Stimulated activated CD4-positive, alpha-beta T cell treated with anti-CD3 and anti-CD28 coated beads, Interleukin-1b, Interleukin-23, amount 100 ng/mL, for 24 hours (primary cell): ENCODE measurements around the gene MBOAT1.
"Not testable (repeated sequence)": the region's sequence is repeated elsewhere in the genome, so short reads cannot be mapped to it uniquely, and the experiment has no call there.

Experiments used
- DNase-seq, 4 experiments: peaks; one replicate each; pipeline ENCODE4 v3.0.0-alpha.2; 2020; ENCODE audit warnings: low read depth in 4 of 4, low spot score in 1 of 4

The MBOAT1 gene

GRCh38 chr6:20212392-20213111, at the start of gene MBOAT1:
Gene MBOAT1, minus strand, starts transcription at chr6:20212469. Its CDS starts 235 bp downstream, at chr6:20212234.
- peak in 3 of 4 experiments; percentile 23 to 63 (median 54) for DNase-seq

DNA sequence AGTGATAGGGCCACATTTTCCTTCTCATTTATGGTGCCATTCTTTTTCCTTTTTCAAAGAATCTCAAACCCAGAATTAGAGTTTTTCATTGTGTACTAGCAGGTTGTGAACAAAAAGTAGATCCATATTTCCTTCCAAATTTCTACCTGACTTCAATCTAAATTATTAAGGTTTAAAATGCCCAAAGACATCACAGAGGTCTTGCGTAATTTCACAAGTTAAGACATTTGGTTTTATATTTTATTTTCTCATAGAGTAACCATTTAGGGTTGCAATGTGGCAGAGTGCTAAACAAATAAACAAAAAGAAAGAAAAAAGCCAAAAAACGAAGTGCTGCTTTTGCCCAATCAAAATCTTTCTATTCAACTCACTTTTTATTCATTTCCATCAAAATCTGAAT, 49.4 kb upstream of the MBOAT1 start:
- DNase-seq: no peak

DNA sequence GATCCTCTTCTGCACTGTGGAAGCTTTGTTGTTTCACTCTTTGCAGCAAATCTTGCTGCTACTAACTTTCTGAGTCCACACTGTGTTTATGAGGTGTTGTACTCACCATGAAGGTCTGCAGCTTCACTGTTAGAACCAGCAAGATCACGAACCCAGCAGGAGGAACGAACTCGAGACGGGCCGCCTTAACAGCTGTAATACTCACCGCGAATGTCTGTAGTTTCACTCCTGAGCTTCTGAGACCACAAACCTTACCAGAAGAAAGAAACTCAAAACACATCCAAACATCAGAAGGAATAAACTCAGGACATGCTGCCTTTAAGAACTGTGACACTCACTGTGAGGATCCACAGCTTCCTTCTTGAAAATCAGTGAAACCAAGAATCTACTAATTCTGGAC, 48.1 kb upstream of the MBOAT1 start:
- DNase-seq: no peak

DNA sequence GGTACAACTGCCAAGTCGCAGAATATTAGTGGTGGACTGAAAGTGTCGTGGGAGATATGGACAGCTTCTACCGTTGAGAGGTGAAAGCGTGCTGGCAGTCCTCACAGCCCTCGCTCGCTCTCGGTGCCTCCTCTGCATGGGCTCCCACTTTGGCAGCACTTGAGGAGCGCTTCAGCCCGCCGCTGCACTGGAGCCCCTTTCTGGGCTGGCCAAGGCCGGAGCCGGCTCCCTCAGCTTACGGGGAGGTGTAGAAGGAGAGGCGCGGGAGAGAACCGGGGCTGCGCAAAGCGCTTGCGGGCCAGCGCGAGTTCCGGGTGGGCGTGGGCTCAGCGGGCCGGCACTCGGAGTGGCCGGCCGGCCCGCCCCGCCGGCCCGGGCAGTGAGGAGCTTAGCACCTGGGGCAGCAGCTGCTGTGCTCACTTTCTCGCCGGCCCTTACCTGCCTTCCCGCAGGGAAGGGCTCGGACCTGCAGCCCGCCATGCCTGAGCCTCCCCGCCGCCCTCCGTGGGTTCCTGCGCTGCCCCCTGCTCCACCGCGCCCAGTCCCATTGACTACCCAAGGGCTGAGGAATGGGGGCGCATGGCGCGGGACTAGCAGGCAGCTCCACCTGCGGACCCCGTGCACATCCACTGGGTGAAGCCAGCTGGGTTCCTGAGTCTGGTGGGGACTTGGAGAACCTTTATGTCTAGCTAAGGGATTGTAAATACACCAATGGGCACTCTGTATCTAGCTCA, 47.2 kb upstream of the MBOAT1 start:
- no peak for DNase-seq

GRCh38 chr6:20255428-20255827, 43.2 kb upstream of the MBOAT1 start:
- DNase-seq: no peak

GRCh38 chr6:20254295-20254694, 42.0 kb upstream of the MBOAT1 start:
- DNase-seq: no peak

GRCh38 chr6:20253021-20253420, 40.8 kb upstream of the MBOAT1 start:
- DNase-seq: no peak

DNA sequence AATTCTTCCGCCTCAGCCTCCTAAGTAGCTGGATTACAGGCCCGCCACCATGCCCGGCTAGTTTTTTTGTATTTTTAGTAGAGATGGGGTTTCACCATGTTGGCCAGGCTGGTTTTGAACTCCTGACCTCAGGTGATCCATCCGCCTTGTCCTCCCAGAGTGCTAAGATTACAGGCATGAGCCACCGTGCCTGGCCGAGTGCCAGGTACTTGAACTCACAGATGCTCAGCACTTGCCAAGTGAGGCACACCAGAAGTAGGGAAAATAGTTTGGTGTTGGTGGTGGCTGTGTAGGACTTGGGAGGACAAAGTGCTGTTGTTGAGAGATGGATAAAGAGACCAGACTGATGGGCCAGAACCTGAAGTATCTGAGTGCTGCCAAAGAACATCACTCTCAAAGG, 40.0 kb upstream of the MBOAT1 start:
- no peak for DNase-seq

GRCh38 chr6:20251525-20251924, 39.3 kb upstream of the MBOAT1 start:
- DNase-seq: no peak

GRCh38 chr6:20246125-20246524, 33.9 kb upstream of the MBOAT1 start:
- no peak for DNase-seq

- DNase-seq: not testable (repeated sequence)
These were observed 32.8 kb upstream of the MBOAT1 start for GRCh38 chr6:20244807-20245681.

DNA sequence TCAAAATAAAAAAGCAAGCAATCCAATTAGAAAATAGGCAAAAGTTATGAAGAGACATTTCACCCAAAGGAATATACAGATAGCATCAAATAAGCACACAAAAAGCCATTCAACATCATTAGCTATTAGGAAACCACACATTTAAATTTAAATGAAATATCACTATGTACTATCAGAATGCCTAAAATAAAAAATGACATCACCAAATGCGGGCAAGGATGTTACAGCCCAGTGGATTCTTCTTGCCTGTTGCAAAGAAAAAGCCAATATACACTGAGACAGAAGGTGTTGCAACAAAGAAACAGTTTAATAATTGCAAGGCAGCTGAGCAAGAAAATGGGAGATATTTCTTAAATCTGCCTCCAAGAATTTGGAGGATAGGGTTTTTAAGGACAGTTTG, 31.0 kb upstream of the MBOAT1 start:
- no peak for DNase-seq

DNA sequence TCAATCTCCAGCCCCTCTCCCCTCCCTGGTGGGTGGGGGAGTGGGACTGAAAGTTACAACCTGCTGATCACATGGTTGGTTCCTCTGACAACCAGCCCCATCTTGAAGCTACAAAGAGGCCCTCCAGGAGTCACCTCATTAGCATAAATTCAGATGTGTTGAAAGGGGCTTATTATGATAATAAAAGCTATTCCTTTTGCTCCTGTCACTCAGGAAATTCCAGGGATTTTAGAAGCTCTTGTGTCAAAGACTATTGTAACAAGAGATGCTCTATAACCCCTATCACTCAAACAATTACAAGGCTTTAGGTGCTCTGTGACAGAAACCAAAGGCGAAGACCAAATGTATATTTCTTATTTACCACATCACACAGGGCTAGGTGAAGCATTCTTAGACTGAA, 30.1 kb upstream of the MBOAT1 start:
- no peak for DNase-seq

GRCh38 chr6:20241102-20241501, 28.8 kb upstream of the MBOAT1 start:
- no peak for DNase-seq

DNA sequence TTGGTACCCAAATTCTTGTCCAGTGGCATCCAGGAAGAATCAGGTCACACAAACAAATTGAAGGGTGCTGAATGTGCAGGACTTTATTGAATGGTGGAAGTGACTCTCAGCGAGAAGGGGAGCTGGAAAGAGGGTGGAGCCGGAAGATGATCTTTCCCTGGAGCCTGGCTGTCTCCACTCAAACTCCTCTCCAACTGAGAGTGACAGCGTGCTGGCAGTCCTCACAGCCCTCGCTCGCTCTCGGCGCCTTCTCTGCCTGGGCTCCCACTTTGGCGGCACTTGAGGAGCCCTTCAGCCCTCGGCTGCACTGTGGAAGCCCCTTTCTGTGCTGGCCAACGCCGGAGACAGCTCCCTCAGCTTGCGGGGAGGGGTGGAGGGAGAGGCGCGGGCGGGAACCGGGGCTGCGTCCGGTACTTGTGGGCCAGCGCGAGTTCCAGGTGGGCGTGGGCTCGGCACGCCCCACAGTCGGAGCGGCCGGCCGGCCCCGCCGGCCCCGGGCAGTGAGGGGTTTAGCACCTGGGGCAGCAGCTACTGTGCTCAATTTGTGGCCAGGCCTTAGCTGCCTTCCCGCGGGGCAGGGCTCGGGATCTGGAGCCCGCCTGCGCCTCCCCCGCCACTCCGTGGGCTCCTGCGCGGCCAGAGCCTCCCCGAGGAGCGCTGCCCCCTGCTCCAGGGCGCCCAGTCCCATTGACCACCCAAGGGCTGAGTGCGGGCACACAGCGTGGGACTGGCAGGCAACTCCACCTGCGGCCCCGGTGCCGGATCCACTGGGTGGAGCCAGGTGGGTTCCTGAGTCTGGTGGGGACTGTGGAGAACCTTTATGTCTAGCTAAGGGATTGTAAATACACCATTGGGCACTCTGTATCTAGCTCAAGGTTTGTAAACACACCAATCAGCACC, 26.7 kb upstream of the MBOAT1 start:
- no peak for DNase-seq

- no peak for DNase-seq
These were observed 25.6 kb upstream of the MBOAT1 start for GRCh38 chr6:20237677-20238460.

DNA sequence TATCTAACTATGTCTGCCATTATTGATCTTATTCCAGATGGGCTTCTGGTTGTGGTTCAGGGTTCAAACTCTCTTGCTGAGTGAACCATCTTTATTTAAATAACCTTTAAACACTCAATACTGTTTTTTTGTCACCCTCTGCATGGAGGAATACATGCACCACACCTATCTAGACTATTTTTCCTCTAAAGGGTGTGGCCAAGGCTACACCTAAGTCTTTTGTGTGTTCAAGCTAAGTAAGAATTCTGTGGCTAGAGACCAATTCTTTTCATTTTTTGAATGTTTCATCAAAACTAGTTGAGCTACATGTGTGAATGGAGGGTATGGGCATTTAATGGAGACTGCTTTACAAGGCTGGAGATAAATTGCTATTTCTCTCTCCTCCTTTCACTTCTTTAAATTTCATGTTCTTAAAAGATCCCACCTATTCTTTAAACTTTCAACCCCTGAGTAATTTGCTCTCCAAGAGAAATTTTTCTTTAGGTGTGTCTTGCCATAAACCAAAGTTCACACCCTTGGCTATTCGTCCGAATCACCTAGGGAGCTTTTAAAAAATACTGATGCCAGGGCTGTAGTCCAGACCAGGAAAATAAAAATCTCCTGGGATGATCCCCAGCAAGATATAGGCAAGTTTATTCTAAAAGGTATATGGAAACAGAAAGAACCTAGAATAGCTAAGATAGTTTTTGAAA, 24.8 kb upstream of the MBOAT1 start:
- DNase-seq: no peak

- DNase-seq: no peak
These were observed 24.1 kb upstream of the MBOAT1 start for GRCh38 chr6:20236344-20236743.

GRCh38 chr6:20235041-20235440, 22.8 kb upstream of the MBOAT1 start:
- no peak for DNase-seq
